ENCODE results near the gene SCD5.

The SCD5 gene

GRCh38 chr4:82652062-82652461 is 146.5 kb downstream of the SCD5 start:
- no peak overlapping the region for H3K27ac ChIP-seq
- no peaks in the 10 kb centered on the region for H3K4me1 ChIP-seq
- H3K9me3 ChIP-seq: no peaks in the 10 kb centered on the region

GRCh38 chr4:82650868-82651267 is 147.7 kb downstream of the SCD5 start:
- DNase-seq: no peak
- Histone ChIP-seq H3K36me3 (peaks cover 0 to 6% (median 0%) of the 10 kb centered on the region in 3 donors), H3K9me3 (no peaks in the 10 kb centered on the region), H3K4me3 (no peak overlapping the region), H3K4me1 (no peaks in the 10 kb centered on the region), H3K27me3 (no peaks in the 10 kb centered on the region), H3K27ac (no peak overlapping the region)
- intact Hi-C loops (cut with DNase I; ENCODE audit: low total_unique reads): no loop called here
- TF ChIP-seq, protein P1, sequence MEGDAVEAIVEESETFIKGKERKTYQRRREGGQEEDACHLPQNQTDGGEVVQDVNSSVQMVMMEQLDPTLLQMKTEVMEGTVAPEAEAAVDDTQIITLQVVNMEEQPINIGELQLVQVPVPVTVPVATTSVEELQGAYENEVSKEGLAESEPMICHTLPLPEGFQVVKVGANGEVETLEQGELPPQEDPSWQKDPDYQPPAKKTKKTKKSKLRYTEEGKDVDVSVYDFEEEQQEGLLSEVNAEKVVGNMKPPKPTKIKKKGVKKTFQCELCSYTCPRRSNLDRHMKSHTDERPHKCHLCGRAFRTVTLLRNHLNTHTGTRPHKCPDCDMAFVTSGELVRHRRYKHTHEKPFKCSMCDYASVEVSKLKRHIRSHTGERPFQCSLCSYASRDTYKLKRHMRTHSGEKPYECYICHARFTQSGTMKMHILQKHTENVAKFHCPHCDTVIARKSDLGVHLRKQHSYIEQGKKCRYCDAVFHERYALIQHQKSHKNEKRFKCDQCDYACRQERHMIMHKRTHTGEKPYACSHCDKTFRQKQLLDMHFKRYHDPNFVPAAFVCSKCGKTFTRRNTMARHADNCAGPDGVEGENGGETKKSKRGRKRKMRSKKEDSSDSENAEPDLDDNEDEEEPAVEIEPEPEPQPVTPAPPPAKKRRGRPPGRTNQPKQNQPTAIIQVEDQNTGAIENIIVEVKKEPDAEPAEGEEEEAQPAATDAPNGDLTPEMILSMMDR (IDR thresholded peaks at IDR 0.05): no peak

More at GRCh38 chr4:82652062-82652461, 146.5 kb downstream of the SCD5 start:
- intact Hi-C loops (cut with DNase I; ENCODE audit: low total_unique reads): no loop called here
- no peaks in the 10 kb centered on the region for H3K27me3 ChIP-seq
- no peak overlapping the region for H3K4me3 ChIP-seq
- no peak for DNase-seq
- TF ChIP-seq, protein P1 (IDR thresholded peaks at IDR 0.05): no peak
- H3K36me3 ChIP-seq: peaks cover 0 to 6% (median 0%) of the 10 kb centered on the region in 3 donors

DNA sequence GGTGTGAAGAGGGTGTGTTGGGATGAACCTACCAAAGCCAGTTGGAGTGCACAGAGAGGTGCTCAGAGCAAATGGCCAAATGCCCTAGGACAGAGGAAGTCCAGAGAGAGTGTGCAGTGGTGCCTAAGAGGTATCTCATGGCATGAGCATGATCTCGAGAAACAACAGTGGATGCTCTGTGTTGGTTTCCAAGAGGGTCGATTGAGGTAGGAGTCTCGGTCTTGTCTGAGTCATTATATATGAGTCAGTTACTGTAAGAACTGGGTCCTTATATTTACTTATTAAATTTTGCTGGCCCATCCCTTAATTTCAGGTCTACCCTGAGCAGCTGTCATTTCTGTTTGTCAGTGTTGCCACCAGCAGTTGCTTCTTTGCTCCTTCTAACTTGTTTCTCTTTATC is 150.2 kb downstream of the SCD5 start:
- TF ChIP-seq, protein P1 (IDR thresholded peaks at IDR 0.05): no peak
- Histone ChIP-seq H3K4me1 (no peaks in the 10 kb centered on the region), H3K27me3 (no peaks in the 10 kb centered on the region), H3K4me3 (no peak overlapping the region), H3K9me3 (no peaks in the 10 kb centered on the region), H3K36me3 (peaks cover 0 to 6% (median 0%) of the 10 kb centered on the region in 3 donors), H3K27ac (no peak overlapping the region)
- intact Hi-C loops (cut with DNase I; ENCODE audit: low total_unique reads): no loop called here
- no peak for DNase-seq

GRCh38 chr4:82645936-82646565 is 152.5 kb downstream of the SCD5 start:
- no peak for DNase-seq

DNA sequence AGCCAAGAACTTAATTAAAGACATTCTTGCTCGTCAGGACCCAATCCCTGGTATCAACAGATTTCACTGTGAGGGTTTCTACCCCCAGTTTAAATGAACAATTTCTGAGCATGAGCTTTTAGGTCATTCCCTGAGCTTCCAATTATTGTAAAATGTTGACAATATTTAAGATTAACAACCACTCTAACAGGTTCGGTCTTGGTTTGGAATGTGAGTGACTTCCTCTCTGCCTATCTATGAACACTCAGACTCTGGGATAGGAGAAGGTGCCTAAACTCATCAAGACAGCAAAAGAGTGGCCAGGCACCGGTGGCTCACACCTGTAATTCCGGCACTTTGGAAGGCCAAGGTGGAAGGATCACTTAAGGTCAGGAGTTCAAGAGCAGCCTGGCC is 153.9 kb downstream of the SCD5 start:
- H3K4me1 ChIP-seq: no peaks in the 10 kb centered on the region
- intact Hi-C loops (cut with DNase I; ENCODE audit: low total_unique reads): no loop called here
- H3K9me3 ChIP-seq: no peaks in the 10 kb centered on the region
- DNase-seq: no peak
- TF ChIP-seq, protein P1 (IDR thresholded peaks at IDR 0.05): no peak
- no peaks in the 10 kb centered on the region for H3K36me3 ChIP-seq
- H3K4me3 ChIP-seq: no peak overlapping the region
- no peaks in the 10 kb centered on the region for H3K27me3 ChIP-seq
- no peak overlapping the region for H3K27ac ChIP-seq

More at GRCh38 chr4:82645936-82646565, 152.5 kb downstream of the SCD5 start:
- H3K27ac ChIP-seq: no peak overlapping the region
- TF ChIP-seq, protein P1 (IDR thresholded peaks at IDR 0.05): no peak
- intact Hi-C loops (cut with DNase I; ENCODE audit: low total_unique reads): no loop called here
- H3K27me3 ChIP-seq: no peaks in the 10 kb centered on the region
- no peak overlapping the region for H3K4me3 ChIP-seq
- no peaks in the 10 kb centered on the region for H3K4me1 ChIP-seq
- H3K9me3 ChIP-seq: no peaks in the 10 kb centered on the region
- H3K36me3 ChIP-seq: peaks cover 0 to 3% (median 0%) of the 10 kb centered on the region in 3 donors

All from tibial artery (tissue), 4 donors.